Naive thymus-derived CD4-positive, alpha-beta T cell (primary cell): ENCODE data around the gene MYCN. TPM values are rescaled to one million over a fixed set of nuclear protein-coding genes. Genes with fewer than 3 reads are reported as not detected.

Experiments used
- ATAC-seq: fragments of 150-1000 bp; cut with Tn5 transposase; 2 replicates; pipeline ENCODE4 v1.10.0; 2021; ENCODE audit warnings: mild to moderate bottlenecking, moderate library complexity
- CTCF ChIA-PET: fragments of 350-600 bp; sonication (Branson Sonifier 250); formaldehyde crosslinking; loops from one replicate; lab custom pipeline; 2021; ENCODE audit warnings: antibody characterized with exemption; lab: Charles Lee
- POLR2A ChIA-PET: fragments of 350-600 bp; sonication (Branson Sonifier 250); formaldehyde crosslinking; loops from one replicate; lab custom pipeline; 2021; ENCODE audit warnings: antibody characterized with exemption, inconsistent platforms; lab: Charles Lee
- DNase-seq, 9 donors: peaks; one replicate each; pipeline versions ENCODE4 v3.0.0 to v3.0.0-alpha.2; 2020 to 2022; ENCODE audit warnings: mixed read lengths in 1 of 9
- H3K27ac ChIP-seq: one replicate; pipeline ENCODE4 v1.7.0; 2013; ENCODE audit warnings: mild to moderate bottlenecking, low read depth, low read length, moderate library complexity
- H3K27me3 ChIP-seq, 2 donors: one replicate each; pipeline ENCODE4 v1.7.0; 2013; ENCODE audit warnings: low read length in 2 of 2, mild to moderate bottlenecking in 2 of 2, moderate library complexity in 2 of 2; ENCODE audit not compliant: control insufficient read depth in 2 of 2, insufficient read depth in 2 of 2
- H3K36me3 ChIP-seq, 3 experiments: 1 replicate in 2 of 3; 2 replicates in 1 of 3; pipeline ENCODE4 v1.7.0; 2013; ENCODE audit warnings: low read length in 3 of 3, mild to moderate bottlenecking in 3 of 3, moderate library complexity in 1 of 3; ENCODE audit not compliant: insufficient read depth in 3 of 3, control insufficient read depth in 2 of 3
- H3K4me1 ChIP-seq, 2 donors: one replicate each; pipeline ENCODE4 v1.7.0; 2013; ENCODE audit warnings: low read length in 2 of 2, mild to moderate bottlenecking in 2 of 2, moderate library complexity in 1 of 2; ENCODE audit not compliant: control insufficient read depth in 2 of 2, insufficient read depth in 2 of 2
- H3K4me3 ChIP-seq: 2 replicates; pipeline ENCODE4 v1.7.0; 2013; ENCODE audit warnings: mild to moderate bottlenecking, low read length
- H3K9me3 ChIP-seq, 3 experiments: 1 replicate in 2 of 3; 2 replicates in 1 of 3; pipeline ENCODE4 v1.7.0; 2013; ENCODE audit warnings: low read length in 3 of 3; ENCODE audit not compliant: control insufficient read depth in 2 of 3
- H3K27ac Mint-ChIP-seq, 9 donors: one replicate each; pipeline ENCODE4 v1.8.0; 2020 to 2022; ENCODE audit warnings: mixed read lengths in 9 of 9, mild to moderate bottlenecking in 8 of 9, moderate library complexity in 5 of 9, inconsistent platforms in 2 of 9
- H3K27me3 Mint-ChIP-seq, 5 donors: one replicate each; pipeline ENCODE4 v1.8.0; 2021 to 2022; ENCODE audit warnings: mixed read lengths in 5 of 5, mild to moderate bottlenecking in 1 of 5
- H3K36me3 Mint-ChIP-seq, 5 donors: one replicate each; pipeline ENCODE4 v1.8.0; 2020 to 2022; ENCODE audit warnings: mixed read lengths in 5 of 5, mild to moderate bottlenecking in 3 of 5, inconsistent platforms in 1 of 5
- H3K4me1 Mint-ChIP-seq, 7 donors: one replicate each; pipeline ENCODE4 v1.8.0; 2020 to 2022; ENCODE audit warnings: mixed read lengths in 7 of 7, mild to moderate bottlenecking in 3 of 7, inconsistent platforms in 1 of 7
- H3K4me3 Mint-ChIP-seq, 10 donors: one replicate each; pipeline ENCODE4 v1.8.0; 2020 to 2022; ENCODE audit warnings: mild to moderate bottlenecking in 10 of 10, mixed read lengths in 10 of 10, moderate library complexity in 6 of 10, inconsistent platforms in 2 of 10
- H3K9me3 Mint-ChIP-seq, 11 donors: one replicate each; pipeline ENCODE4 v1.8.0; 2020 to 2022; ENCODE audit warnings: mixed read lengths in 11 of 11, mild to moderate bottlenecking in 4 of 11, inconsistent platforms in 1 of 11, moderate library complexity in 1 of 11
- intact Hi-C, 2 donors: fragments of 100-400 bp; cut with micrococcal nuclease; formaldehyde crosslinking; loops; one replicate each; pipeline ENCODE4 v1.15.1; 2023
- polyA plus RNA-seq, 2 donors: library from polyadenylated mRNA; unstranded; fragments of 300-500 nt; fragmentation: Illumina TruSeq; gene quantifications; one replicate each; pipeline ENCODE4 v1.2.3, GENCODE V29; 2021
- total RNA-seq, 6 experiments: library from RNA in 5 of 6; stranded (reverse) in 5 of 6; gene quantifications; 1 replicate in 5 of 6; 2 replicates in 1 of 6; pipeline ENCODE4 v1.2.3 and lab custom pipeline; 2021 to 2026

MYCN gene
- 1 to 10 TPM in 1 of 5 experiments, under 1 TPM in 3, not detected in 1; 0.21 to 2.3 (median 0.47) TPM for total RNA-seq
- polyA plus RNA-seq = not detected
- total RNA-seq (lab: John Stamatoyannopoulos, UW) = not detected

- Mint-ChIP-seq H3K4me3 (peak within 1 kb of the TSS; percentile 50 to 86 (median 80)), H3K27ac (peak within 1 kb of the TSS in 3 of 9 donors; percentile 23 to 38 (median 36)), H3K27me3 (peaks cover 41 to 78% (median 58%) of the 10 kb centered on the region in 5 donors), H3K4me1 (peaks cover 7 to 44% (median 30%) of the 10 kb centered on the region in 7 donors), H3K36me3 (peaks cover 0 to 4% (median 0%) of the 10 kb centered on the region in 5 donors), H3K9me3 (no peaks in the 10 kb centered on the region)
- H3K4me3 ChIP-seq = peak within 1 kb of the TSS; percentile 52
- DNase-seq = peak in 8 of 9 donors; percentile 16 to 50 (median 38)
- peaks cover 0 to 25% of the 10 kb centered on the region in 2 donors for H3K4me1 ChIP-seq
- intact Hi-C loops = loop anchor here (1.0 to 10.0 kb wide), 8 partner anchors 95 to 669 kb away; no protein-coding TSS in a partner anchor
- no peak within 1 kb of the TSS for H3K27ac ChIP-seq
- ChIA-PET CTCF (interaction anchor here (0.6 to 2.2 kb wide), 23 partner anchors 9 to 817 kb away, joined by 3 to 12 read pairs (median 4); no protein-coding TSS in a partner anchor), POLR2A (no interaction called here)
- ATAC-seq = peak; percentile 12
- no peaks in the 10 kb centered on the region for H3K9me3 ChIP-seq
- peaks cover 0 to 6% of the 10 kb centered on the region in 2 donors for H3K27me3 ChIP-seq
- H3K36me3 ChIP-seq = no peaks in the 10 kb centered on the region
Observed at GRCh38 chr2:15939854-15940660, at the start of gene MYCN. MYCN (plus strand) TSS chr2:15940550; CDS start chr2:15942065, 1,515 bp downstream.

- Histone ChIP-seq H3K4me1 (no peaks in the 10 kb centered on the region), H3K9me3 (no peaks in the 10 kb centered on the region), H3K27me3 (no peaks in the 10 kb centered on the region), H3K27ac (no peak overlapping the region), H3K36me3 (no peaks in the 10 kb centered on the region), H3K4me3 (no peak overlapping the region)
- no peak for DNase-seq
- intact Hi-C loops = no loop called here
- Mint-ChIP-seq H3K4me3 (no peak overlapping the region), H3K9me3 (peaks cover 0 to 3% (median 0%) of the 10 kb centered on the region in 11 donors), H3K36me3 (no peaks in the 10 kb centered on the region), H3K27ac (no peak overlapping the region), H3K4me1 (no peaks in the 10 kb centered on the region), H3K27me3 (peaks cover 0 to 16% (median 4%) of the 10 kb centered on the region in 5 donors)
- ATAC-seq = no peak
- POLR2A ChIA-PET = no interaction called here
- CTCF ChIA-PET = no interaction called here
Observed at GRCh38 chr2:15890936-15891905, 49.1 kb upstream of the MYCN start.

GRCh38 chr2:15892151-15892880 lies 48.0 kb upstream of the MYCN start:
- DNase-seq = no peak
- ATAC-seq = no peak
- H3K4me1 ChIP-seq = no peaks in the 10 kb centered on the region
- H3K27ac Mint-ChIP-seq = no peak overlapping the region
- no peaks in the 10 kb centered on the region for H3K36me3 ChIP-seq
- H3K4me3 Mint-ChIP-seq = no peak overlapping the region
- H3K36me3 Mint-ChIP-seq = no peaks in the 10 kb centered on the region
- no peaks in the 10 kb centered on the region for H3K4me1 Mint-ChIP-seq
- POLR2A ChIA-PET = no interaction called here
- no peaks in the 10 kb centered on the region for H3K27me3 ChIP-seq
- H3K4me3 ChIP-seq = no peak overlapping the region
- peaks cover 0 to 12% (median 5%) of the 10 kb centered on the region in 11 donors for H3K9me3 Mint-ChIP-seq
- no peak overlapping the region for H3K27ac ChIP-seq
- CTCF ChIA-PET = no interaction called here
- H3K9me3 ChIP-seq = no peaks in the 10 kb centered on the region
- H3K27me3 Mint-ChIP-seq = peaks cover 0 to 21% (median 5%) of the 10 kb centered on the region in 5 donors
- intact Hi-C loops = no loop called here

DNA sequence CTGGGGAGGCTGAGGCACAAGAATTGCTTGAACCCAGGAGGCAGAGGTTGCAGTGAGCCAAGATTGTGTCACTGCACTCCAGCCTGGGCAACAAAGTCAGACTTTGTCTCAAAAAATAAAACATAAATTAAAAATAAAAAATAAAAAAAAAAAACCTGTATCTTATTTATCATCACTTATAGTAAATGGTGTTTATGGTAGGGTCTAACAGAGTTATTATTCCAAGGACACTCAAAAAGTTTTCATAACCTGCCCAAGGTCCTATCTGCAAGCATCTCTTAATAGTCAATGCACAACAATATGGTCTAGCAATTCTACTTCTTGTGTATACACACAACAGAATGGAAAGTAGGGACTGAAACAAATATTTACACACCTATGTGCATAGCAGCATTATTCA lies 47.3 kb upstream of the MYCN start:
- POLR2A ChIA-PET = no interaction called here

DNA sequence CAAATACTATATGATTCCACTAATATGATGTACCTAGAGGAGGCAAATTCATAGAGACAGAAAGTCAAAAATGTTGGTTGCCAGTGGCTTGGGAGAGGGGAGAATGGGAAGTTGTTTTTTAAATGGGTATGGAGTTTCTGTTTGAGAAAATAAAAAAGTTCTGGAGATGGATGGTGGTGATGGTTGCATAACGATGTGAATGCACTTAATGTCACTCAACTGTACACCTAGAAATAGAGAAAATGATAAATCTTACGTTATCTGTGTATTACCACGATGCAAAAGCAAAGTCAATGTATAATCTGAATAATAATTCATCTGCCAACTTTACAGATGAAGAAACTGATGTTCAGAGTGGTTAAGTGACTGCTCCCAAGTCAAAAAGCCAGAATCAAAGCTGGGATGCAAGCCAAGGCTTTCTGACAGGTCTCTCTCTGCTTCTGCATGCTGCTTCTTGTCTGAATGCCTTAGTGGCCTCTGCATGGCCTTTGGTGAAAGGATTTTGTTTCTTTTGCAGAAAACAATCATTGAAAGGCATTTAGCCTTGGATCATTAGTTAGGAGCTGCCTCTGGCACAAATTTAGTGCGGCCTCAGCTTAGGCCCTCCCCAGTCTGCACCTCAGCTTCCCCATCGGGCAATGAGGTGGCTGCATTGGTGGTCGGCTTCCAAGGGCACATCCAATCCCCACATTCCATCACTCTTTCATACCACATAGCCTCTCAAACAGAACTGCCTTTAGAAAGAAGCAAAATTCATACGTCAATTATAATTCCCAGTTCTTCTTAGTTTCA lies 46.5 kb upstream of the MYCN start:
- ChIA-PET CTCF (no interaction called here), POLR2A (no interaction called here)
- no peak overlapping the region for H3K4me3 Mint-ChIP-seq
- Histone ChIP-seq H3K36me3 (no peaks in the 10 kb centered on the region), H3K27ac (no peak overlapping the region), H3K4me1 (no peaks in the 10 kb centered on the region), H3K27me3 (no peaks in the 10 kb centered on the region), H3K9me3 (no peaks in the 10 kb centered on the region), H3K4me3 (no peak overlapping the region)
- no peaks in the 10 kb centered on the region for H3K4me1 Mint-ChIP-seq
- intact Hi-C loops = no loop called here
- no peaks in the 10 kb centered on the region for H3K36me3 Mint-ChIP-seq
- H3K27me3 Mint-ChIP-seq = peaks cover 0 to 27% (median 9%) of the 10 kb centered on the region in 5 donors
- ATAC-seq (no peak), DNase-seq (no peak)
- H3K9me3 Mint-ChIP-seq = peaks cover 4 to 27% (median 10%) of the 10 kb centered on the region in 11 donors
- no peak overlapping the region for H3K27ac Mint-ChIP-seq

More for the DNA sequence above, 47.3 kb upstream of the MYCN start:
- peaks cover 4 to 19% (median 9%) of the 10 kb centered on the region in 11 donors for H3K9me3 Mint-ChIP-seq
- DNase-seq (no peak), ATAC-seq (no peak)
- H3K4me3 ChIP-seq = no peak overlapping the region
- CTCF ChIA-PET = no interaction called here
- H3K27me3 Mint-ChIP-seq = peaks cover 0 to 25% (median 9%) of the 10 kb centered on the region in 5 donors
- H3K36me3 ChIP-seq = no peaks in the 10 kb centered on the region
- no peak overlapping the region for H3K4me3 Mint-ChIP-seq
- no peaks in the 10 kb centered on the region for H3K4me1 ChIP-seq
- no peaks in the 10 kb centered on the region for H3K4me1 Mint-ChIP-seq
- H3K9me3 ChIP-seq = no peaks in the 10 kb centered on the region
- H3K27ac ChIP-seq = no peak overlapping the region
- no peaks in the 10 kb centered on the region for H3K36me3 Mint-ChIP-seq
- intact Hi-C loops = no loop called here
- H3K27ac Mint-ChIP-seq = no peak overlapping the region
- H3K27me3 ChIP-seq = no peaks in the 10 kb centered on the region
